GM06990 (cell line): ENCODE data around the gene STH.

Experiments used
- DNase-seq: peaks from one replicate; pipeline ENCODE4 v3.0.0-alpha.2; 2011; ENCODE audit not compliant: insufficient read length; ENCODE audit errors: extremely low read depth
- H3K27me3 ChIP-seq: replicated peaks from 2 replicates; pipeline ENCODE4 v1.6.0; 2011; ENCODE audit warnings: low read length; ENCODE audit not compliant: control insufficient read depth, insufficient read depth
- H3K36me3 ChIP-seq: 2 replicates; pipeline ENCODE4 v1.5.1; 2011; ENCODE audit warnings: low read length; ENCODE audit not compliant: control insufficient read depth, insufficient read depth
- H3K4me3 ChIP-seq: replicated peaks from 2 replicates; pipeline ENCODE4 v1.5.1; 2011; ENCODE audit warnings: low read depth, mild to moderate bottlenecking, control low read depth, low read length
- TF ChIP-seq, protein P1 (sequence below): IDR thresholded peaks from 2 replicates; pipeline ENCODE4 v1.5.1; 2011; ENCODE audit warnings: low read length, control low read depth, mild to moderate bottlenecking, inconsistent platforms; ENCODE audit not compliant: insufficient read depth, poor library complexity, severe bottlenecking

Gene STH

DNA sequence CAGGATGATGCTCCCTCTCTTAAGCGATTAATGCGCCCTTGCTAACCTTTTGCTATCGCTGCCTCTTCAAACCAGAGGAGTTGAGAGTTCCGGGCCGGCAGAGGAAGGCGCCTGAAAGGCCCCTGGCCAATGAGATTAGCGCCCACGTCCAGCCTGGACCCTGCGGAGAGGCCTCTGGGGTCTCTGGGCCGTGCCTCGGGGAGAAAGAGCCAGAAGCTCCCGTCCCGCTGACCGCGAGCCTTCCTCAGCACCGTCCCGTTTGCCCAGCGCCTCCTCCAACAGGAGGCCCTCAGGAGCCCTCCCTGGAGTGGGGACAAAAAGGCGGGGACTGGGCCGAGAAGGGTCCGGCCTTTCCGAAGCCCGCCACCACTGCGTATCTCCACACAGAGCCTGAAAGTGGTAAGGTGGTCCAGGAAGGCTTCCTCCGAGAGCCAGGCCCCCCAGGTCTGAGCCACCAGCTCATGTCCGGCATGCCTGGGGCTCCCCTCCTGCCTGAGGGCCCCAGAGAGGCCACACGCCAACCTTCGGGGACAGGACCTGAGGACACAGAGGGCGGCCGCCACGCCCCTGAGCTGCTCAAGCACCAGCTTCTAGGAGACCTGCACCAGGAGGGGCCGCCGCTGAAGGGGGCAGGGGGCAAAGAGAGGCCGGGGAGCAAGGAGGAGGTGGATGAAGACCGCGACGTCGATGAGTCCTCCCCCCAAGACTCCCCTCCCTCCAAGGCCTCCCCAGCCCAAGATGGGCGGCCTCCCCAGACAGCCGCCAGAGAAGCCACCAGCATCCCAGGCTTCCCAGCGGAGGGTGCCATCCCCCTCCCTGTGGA lies 16.0 kb upstream of the STH start:
- no peaks in the 10 kb centered on the region for H3K36me3 ChIP-seq
- peaks cover 1% of the 10 kb centered on the region; the same call in 1 of the 2 replicates for H3K27me3 ChIP-seq
- no peak for DNase-seq
- TF ChIP-seq, protein P1, sequence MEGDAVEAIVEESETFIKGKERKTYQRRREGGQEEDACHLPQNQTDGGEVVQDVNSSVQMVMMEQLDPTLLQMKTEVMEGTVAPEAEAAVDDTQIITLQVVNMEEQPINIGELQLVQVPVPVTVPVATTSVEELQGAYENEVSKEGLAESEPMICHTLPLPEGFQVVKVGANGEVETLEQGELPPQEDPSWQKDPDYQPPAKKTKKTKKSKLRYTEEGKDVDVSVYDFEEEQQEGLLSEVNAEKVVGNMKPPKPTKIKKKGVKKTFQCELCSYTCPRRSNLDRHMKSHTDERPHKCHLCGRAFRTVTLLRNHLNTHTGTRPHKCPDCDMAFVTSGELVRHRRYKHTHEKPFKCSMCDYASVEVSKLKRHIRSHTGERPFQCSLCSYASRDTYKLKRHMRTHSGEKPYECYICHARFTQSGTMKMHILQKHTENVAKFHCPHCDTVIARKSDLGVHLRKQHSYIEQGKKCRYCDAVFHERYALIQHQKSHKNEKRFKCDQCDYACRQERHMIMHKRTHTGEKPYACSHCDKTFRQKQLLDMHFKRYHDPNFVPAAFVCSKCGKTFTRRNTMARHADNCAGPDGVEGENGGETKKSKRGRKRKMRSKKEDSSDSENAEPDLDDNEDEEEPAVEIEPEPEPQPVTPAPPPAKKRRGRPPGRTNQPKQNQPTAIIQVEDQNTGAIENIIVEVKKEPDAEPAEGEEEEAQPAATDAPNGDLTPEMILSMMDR = no peak
- no peak overlapping the region for H3K4me3 ChIP-seq

DNA sequence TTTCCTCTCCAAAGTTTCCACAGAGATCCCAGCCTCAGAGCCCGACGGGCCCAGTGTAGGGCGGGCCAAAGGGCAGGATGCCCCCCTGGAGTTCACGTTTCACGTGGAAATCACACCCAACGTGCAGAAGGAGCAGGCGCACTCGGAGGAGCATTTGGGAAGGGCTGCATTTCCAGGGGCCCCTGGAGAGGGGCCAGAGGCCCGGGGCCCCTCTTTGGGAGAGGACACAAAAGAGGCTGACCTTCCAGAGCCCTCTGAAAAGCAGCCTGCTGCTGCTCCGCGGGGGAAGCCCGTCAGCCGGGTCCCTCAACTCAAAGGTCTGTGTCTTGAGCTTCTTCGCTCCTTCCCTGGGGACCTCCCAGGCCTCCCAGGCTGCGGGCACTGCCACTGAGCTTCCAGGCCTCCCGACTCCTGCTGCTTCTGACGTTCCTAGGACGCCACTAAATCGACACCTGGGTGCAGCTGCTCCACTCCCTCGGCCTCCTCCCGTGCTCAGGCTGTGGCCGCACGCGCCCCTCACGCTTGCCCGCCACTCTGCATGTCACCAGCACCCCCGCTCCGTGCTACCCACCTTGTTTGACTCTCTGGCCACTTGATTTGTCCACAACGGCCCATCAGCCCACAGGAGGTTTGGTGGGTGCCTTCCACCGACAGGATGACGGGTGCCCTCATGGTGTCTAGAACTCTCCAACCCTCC lies 15.3 kb upstream of the STH start:
- H3K36me3 ChIP-seq = no peaks in the 10 kb centered on the region
- DNase-seq = no peak
- H3K27me3 ChIP-seq = peaks cover 1% of the 10 kb centered on the region; the same call in 1 of the 2 replicates
- TF ChIP-seq, protein P1 = no peak
- H3K4me3 ChIP-seq = no peak overlapping the region

DNA sequence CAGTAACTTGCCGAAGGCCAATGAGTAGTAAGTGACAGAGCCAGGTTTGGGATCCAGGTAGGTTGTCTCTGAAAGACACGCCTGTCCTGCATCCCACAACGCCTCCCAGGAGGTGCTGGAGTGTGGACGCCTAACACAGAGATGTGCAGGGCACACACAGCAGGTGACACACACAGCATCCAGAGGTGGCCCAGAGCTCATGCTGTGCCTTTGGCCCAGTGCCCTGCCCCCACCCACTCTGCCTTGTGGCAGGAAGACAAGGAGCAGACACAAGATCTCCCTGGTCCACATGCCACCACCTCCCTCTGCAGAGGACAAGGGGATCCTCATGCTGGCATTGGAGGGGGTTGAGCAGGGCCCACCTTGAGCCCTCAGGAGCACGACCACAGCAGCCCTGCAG lies 14.7 kb upstream of the STH start:
- DNase-seq = no peak
- TF ChIP-seq, protein P1 = no peak
- Histone ChIP-seq H3K36me3 (no peaks in the 10 kb centered on the region), H3K27me3 (peaks cover 1% of the 10 kb centered on the region; the same call in 1 of the 2 replicates), H3K4me3 (no peak overlapping the region)

DNA sequence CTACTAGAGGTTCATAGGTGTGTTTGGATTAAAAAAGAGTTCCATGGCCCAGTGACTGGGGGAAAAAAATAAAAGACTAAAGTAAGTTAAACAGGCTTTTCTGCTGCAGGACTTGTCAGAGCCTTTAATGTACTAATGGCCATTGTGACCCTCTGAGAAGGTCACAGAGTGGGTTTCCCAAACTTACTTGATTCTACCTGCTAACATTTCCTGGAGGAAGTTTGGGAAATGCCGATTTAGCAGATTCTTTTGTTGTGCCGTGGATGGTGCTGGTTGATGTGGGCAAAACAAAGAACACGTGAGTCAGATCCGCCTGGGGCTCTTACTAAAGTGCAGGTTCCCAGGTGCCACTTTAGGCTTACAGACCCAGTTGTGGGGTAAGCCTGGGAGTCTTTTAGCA lies 13.6 kb upstream of the STH start:
- DNase-seq = no peak
- Histone ChIP-seq H3K27me3 (peaks cover 1% of the 10 kb centered on the region; the same call in 1 of the 2 replicates), H3K4me3 (no peak overlapping the region), H3K36me3 (no peaks in the 10 kb centered on the region)
- TF ChIP-seq, protein P1 = no peak

DNA sequence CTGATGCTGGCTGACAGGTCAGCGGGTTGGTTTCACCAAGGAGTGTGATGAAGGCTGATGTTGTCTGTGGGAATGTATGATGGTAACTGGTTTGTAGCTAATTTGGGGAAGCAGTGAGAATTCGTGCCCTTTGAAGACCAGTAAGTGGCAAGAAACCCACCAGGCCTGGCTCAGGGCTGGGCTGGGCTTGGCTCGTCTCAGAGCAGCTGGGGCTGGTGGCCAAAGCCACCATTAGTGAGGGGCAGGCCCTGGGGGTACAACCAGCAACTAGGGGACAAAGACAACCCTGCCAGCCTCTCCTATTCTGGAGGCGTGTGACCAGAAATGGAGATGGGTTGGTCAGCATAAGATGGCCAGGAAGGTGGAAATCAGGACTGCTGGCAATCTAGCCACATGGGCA lies 13.0 kb upstream of the STH start:
- TF ChIP-seq, protein P1 = no peak
- no peak for DNase-seq
- Histone ChIP-seq H3K36me3 (no peaks in the 10 kb centered on the region), H3K4me3 (no peak overlapping the region), H3K27me3 (peaks cover 1% of the 10 kb centered on the region; the same call in 1 of the 2 replicates)
